ENCODE measurements around the gene GIGYF2. TPM values are rescaled to one million over a fixed set of nuclear protein-coding genes. Genes with fewer than 3 reads are reported as not detected.

The GIGYF2 gene
- total RNA-seq, 6 donors from 2014 or later: 54.7 to 127 (median 70.8) TPM

GRCh38 chr2:232721882-232722281 lies 24.8 kb downstream of the GIGYF2 start:
- no peaks in the 10 kb centered on the region for H3K9me3 ChIP-seq
- H3K36me3 ChIP-seq: peaks cover 0 to 55% (median 9%) of the 10 kb centered on the region in 4 donors
- H3K27ac ChIP-seq: no peak overlapping the region
- WGBS, 2 donors: 68 to 76% methylated on average over 2 of the region's 2 CpGs
- H3K4me3 ChIP-seq: no peak overlapping the region
- TF ChIP-seq EP300 (IDR thresholded peaks at IDR 0.05) (no peak), CTCF (IDR thresholded peaks at IDR 0.05) (no peak), POLR2AphosphoS5 (IDR thresholded peaks at IDR 0.05) (no peak), POLR2A (IDR thresholded peaks at IDR 0.05) (no peak)
- DNase-seq: no peak
- H3K27me3 ChIP-seq: no peaks in the 10 kb centered on the region
- ATAC-seq (ENCODE audit: low FRiP score in 2 of 2): no peak
- peaks cover 0 to 6% (median 3%) of the 10 kb centered on the region in 4 donors for H3K4me1 ChIP-seq

GRCh38 chr2:232723027-232723426 lies 25.9 kb downstream of the GIGYF2 start:
- Histone ChIP-seq H3K4me1 (peaks cover 0 to 6% (median 3%) of the 10 kb centered on the region in 4 donors), H3K9me3 (no peaks in the 10 kb centered on the region), H3K27me3 (no peaks in the 10 kb centered on the region), H3K4me3 (no peak overlapping the region), H3K27ac (no peak overlapping the region), H3K36me3 (peaks cover 0 to 60% (median 9%) of the 10 kb centered on the region in 4 donors)
- ATAC-seq (ENCODE audit: low FRiP score in 2 of 2): no peak
- no peak for DNase-seq
- TF ChIP-seq POLR2A (IDR thresholded peaks at IDR 0.05) (no peak), EP300 (IDR thresholded peaks at IDR 0.05) (no peak), CTCF (IDR thresholded peaks at IDR 0.05) (no peak), POLR2AphosphoS5 (IDR thresholded peaks at IDR 0.05) (no peak)
- WGBS, 2 donors: 88 to 96% methylated on average over 1 of the region's 1 CpG

- TF ChIP-seq POLR2A (IDR thresholded peaks at IDR 0.05) (no peak), EP300 (IDR thresholded peaks at IDR 0.05) (no peak), POLR2AphosphoS5 (IDR thresholded peaks at IDR 0.05) (no peak), CTCF (IDR thresholded peaks at IDR 0.05) (no peak)
- H3K4me1 ChIP-seq: no peaks in the 10 kb centered on the region
- H3K36me3 ChIP-seq: peaks cover 0 to 59% (median 18%) of the 10 kb centered on the region in 4 donors
- H3K4me3 ChIP-seq: no peak overlapping the region
- H3K27me3 ChIP-seq: no peaks in the 10 kb centered on the region
- no peak for ATAC-seq (ENCODE audit: low FRiP score in 2 of 2)
- no peaks in the 10 kb centered on the region for H3K9me3 ChIP-seq
- H3K27ac ChIP-seq: no peak overlapping the region
- no peak for DNase-seq
- WGBS, 2 donors: 77 to 99% methylated on average over 3 of the region's 3 CpGs
These were observed 31.7 kb downstream of the GIGYF2 start for GRCh38 chr2:232728785-232729184.

GRCh38 chr2:232731470-232731869 lies 34.3 kb downstream of the GIGYF2 start:
- H3K27ac ChIP-seq: no peak overlapping the region
- no peaks in the 10 kb centered on the region for H3K9me3 ChIP-seq
- DNase-seq: no peak
- H3K4me3 ChIP-seq: no peak overlapping the region
- WGBS, 2 donors: 72 to 83% methylated on average over 2 of the region's 2 CpGs
- ATAC-seq (ENCODE audit: low FRiP score in 2 of 2): no peak
- peaks cover 0 to 60% (median 15%) of the 10 kb centered on the region in 4 donors for H3K36me3 ChIP-seq
- no peaks in the 10 kb centered on the region for H3K4me1 ChIP-seq
- no peaks in the 10 kb centered on the region for H3K27me3 ChIP-seq
- TF ChIP-seq EP300 (IDR thresholded peaks at IDR 0.05): no peak
- TF ChIP-seq POLR2AphosphoS5 (IDR thresholded peaks at IDR 0.05): no peak
- no peak for TF ChIP-seq POLR2A (IDR thresholded peaks at IDR 0.05)
- TF ChIP-seq CTCF (IDR thresholded peaks at IDR 0.05): no peak

GRCh38 chr2:232741294-232741693 lies 44.2 kb downstream of the GIGYF2 start:
- Histone ChIP-seq H3K4me3 (no peak overlapping the region), H3K9me3 (no peaks in the 10 kb centered on the region), H3K27me3 (no peaks in the 10 kb centered on the region), H3K27ac (no peak overlapping the region), H3K36me3 (peaks cover 0 to 25% (median 0%) of the 10 kb centered on the region in 4 donors), H3K4me1 (peaks cover 0 to 8% (median 0%) of the 10 kb centered on the region in 4 donors)
- DNase-seq (no peak), ATAC-seq (ENCODE audit: low FRiP score in 2 of 2) (no peak)
- TF ChIP-seq POLR2A (IDR thresholded peaks at IDR 0.05) (no peak), POLR2AphosphoS5 (IDR thresholded peaks at IDR 0.05) (no peak), EP300 (IDR thresholded peaks at IDR 0.05) (no peak), CTCF (IDR thresholded peaks at IDR 0.05) (no peak)
- 75 to 96% methylated on average over 4 of the region's 4 CpGs for WGBS, 2 donors
